NCI-H460 (cell line): Measurements from ENCODE around the gene RPL12. TPM values are rescaled to one million over a fixed set of nuclear protein-coding genes. Genes with fewer than 3 reads are reported as not detected.

Source experiments
- DNase-seq: peaks from one replicate; pipeline ENCODE4 v3.0.0-alpha.2; 2016; ENCODE audit warnings: low read depth; ENCODE audit errors: extremely low read depth
- small RNA-seq, 2 experiments: library from RNA; depleted of rRNA; stranded (forward); fragments of <200 nt; gene quantifications; one replicate each; pipeline ENCODE3, GENCODE V24; 2014
- total RNA-seq: library from RNA; depleted of rRNA; stranded (reverse); fragments of >200 nt; shearing (Covaris generic); gene quantifications from 2 replicates; pipeline ENCODE4 v1.2.3, GENCODE V29; 2014; rRNA removed

The RPL12 gene
- total RNA-seq, 1 experiment from 2014 or later: 4,221 TPM

GRCh38 chr9:127407492-127407843, 43.7 kb downstream of the RPL12 start:
- DNase-seq: no peak

GRCh38 chr9:127406799-127407491, 44.3 kb downstream of the RPL12 start:
- no peak for DNase-seq

GRCh38 chr9:127405344-127406125, 45.7 kb downstream of the RPL12 start:
- DNase-seq: no peak

DNA sequence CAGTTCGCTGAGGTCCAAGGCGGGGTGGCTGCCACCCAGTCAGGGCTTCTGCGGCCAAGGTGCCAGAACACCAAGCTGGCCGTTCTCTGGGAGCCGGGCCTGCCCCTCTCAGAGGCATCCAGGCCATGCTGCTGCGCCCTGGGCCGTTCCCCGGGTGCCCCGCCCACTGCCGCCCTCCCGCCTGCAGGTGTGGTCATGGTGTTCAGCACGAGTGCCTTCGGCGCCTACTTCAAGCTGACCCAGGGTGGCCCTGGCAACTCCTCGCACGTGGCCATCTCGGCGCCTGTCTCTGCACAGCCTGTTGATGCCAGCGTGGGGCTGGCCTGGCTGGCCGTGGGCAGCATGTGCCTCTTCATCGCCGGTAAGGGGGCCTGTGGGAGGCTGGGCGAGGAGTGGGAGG, 46.6 kb downstream of the RPL12 start:
- DNase-seq: no peak

GRCh38 chr9:127403507-127404192, 47.6 kb downstream of the RPL12 start:
- no peak for DNase-seq

DNA sequence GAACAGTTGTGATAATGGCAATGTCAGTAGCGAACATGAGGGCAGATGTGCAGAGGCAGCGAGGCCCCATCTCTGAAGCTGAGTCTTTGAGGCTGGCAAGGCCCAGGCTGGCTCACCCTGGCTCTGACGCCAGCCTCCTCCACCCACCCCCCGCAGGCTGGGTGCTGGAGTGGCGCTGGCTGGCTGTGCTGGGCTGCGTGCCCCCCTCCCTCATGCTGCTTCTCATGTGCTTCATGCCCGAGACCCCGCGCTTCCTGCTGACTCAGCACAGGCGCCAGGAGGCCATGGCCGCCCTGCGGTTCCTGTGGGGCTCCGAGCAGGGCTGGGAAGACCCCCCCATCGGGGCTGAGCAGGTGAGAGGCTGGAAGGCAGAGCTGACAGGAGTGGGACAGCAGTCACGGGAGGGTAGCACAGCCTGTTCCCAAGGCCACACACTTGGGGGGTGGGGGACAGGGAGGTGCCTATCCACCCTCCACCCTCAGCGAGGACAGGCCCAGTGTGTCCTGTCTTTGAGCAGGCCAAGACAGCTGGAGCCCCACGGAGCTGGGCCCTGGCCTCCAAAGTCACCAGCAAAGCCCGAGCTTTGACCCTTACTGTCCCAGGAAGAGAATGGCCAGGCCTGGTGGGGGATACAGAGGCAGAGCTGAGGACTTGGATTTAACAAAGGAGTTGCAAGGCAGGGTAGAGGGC, 48.7 kb downstream of the RPL12 start:
- DNase-seq: no peak

DNA sequence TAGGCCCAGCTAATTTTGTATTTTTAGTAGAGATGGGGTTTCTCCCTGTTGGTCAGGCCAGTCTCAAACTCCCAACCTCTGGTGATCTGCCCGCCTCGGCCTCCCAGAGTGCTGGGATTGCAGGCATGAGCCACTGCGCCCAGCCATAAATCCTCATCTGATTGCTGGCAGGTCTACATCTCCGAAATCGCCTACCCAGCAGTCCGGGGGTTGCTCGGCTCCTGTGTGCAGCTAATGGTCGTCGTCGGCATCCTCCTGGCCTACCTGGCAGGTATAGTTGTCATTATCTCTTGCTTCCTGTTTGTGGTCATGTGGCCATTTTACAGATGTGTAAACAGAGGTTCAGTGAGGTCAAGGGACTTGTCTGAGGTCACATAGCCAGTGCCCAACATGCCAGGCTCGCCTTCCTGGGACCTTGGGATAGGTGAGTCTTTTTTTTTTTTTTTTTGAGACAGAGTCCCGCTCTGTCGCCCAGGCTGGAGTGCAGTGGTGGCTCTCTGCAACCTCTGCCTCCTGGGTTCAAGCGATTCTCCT, 51.4 kb downstream of the RPL12 start:
- DNase-seq: no peak

DNA sequence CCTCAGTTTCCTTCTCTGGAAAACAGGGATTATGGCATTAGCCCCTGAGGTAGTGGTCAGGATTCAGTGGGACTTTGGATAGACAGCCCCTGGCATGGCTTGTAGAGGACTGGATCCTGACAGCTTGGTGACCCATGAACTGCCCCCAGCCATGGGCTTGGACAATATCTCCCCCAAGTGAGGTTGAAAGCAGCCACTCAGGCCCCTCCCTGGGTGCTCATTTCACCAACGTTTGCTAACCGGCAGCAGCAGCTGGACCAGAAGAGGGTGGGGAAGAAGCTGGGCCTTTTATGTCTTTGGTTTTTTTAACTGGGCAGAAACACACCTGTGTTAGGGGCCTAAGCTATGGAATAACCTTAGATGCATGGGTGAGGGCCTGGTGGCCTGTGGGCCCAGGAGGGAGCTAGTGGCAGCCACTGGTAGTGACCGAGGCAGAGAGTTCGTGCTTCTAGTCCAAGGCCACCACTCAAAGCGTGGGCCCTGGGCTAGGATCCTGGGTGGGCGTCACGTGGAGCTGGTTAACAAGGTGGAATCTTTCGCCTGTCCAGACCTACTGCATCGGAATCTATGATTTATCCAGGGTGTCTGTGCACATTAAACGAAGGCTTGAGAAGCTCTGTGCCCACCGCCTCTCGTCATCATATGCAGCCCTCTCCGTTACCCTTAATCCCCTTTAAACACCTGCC, 52.3 kb downstream of the RPL12 start:
- no peak for DNase-seq

- no peak for DNase-seq
These were observed 52.9 kb downstream of the RPL12 start for GRCh38 chr9:127398275-127398647.

Small RNAs within 50 kb of the gene (small RNA-seq; reads per million reads assigned to genes)
- gene RF00019 (0 reads per million in 2 experiments), gene SNORA65 (85.7 to 545 reads per million in 2 experiments)

Other genes starting within 250 kb of the RPL12 start
- gene GARNL3, start 186.6 kb downstream of the RPL12 start, total RNA-seq: 2.9 and 5.6 TPM in 2 replicates
- 8.0 and 8.6 TPM in 2 replicates for gene SLC2A8, start 54.2 kb downstream of the RPL12 start, total RNA-seq
- gene ZNF79, start 27.0 kb downstream of the RPL12 start, total RNA-seq: 6.0 and 7.9 TPM in 2 replicates
- gene LRSAM1, start 104 bp upstream of the RPL12 start, total RNA-seq: 16.1 and 19.0 TPM in 2 replicates
- 8.4 and 10.2 TPM in 2 replicates for gene STXBP1, start 160.9 kb upstream of the RPL12 start, total RNA-seq